ENCODE measurements around the gene HBS1L.

GRCh38 chr6:134911547-134911946 is 143.1 kb downstream of the HBS1L start:
- TF ChIP-seq, protein P1, sequence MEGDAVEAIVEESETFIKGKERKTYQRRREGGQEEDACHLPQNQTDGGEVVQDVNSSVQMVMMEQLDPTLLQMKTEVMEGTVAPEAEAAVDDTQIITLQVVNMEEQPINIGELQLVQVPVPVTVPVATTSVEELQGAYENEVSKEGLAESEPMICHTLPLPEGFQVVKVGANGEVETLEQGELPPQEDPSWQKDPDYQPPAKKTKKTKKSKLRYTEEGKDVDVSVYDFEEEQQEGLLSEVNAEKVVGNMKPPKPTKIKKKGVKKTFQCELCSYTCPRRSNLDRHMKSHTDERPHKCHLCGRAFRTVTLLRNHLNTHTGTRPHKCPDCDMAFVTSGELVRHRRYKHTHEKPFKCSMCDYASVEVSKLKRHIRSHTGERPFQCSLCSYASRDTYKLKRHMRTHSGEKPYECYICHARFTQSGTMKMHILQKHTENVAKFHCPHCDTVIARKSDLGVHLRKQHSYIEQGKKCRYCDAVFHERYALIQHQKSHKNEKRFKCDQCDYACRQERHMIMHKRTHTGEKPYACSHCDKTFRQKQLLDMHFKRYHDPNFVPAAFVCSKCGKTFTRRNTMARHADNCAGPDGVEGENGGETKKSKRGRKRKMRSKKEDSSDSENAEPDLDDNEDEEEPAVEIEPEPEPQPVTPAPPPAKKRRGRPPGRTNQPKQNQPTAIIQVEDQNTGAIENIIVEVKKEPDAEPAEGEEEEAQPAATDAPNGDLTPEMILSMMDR (IDR thresholded peaks at IDR 0.05) = no peak
- no peak for TF ChIP-seq POLR2A (IDR thresholded peaks at IDR 0.05)

Data from body of pancreas (tissue), 4 donors.